ENCODE results near the gene STARD10.

STARD10 gene

DNA sequence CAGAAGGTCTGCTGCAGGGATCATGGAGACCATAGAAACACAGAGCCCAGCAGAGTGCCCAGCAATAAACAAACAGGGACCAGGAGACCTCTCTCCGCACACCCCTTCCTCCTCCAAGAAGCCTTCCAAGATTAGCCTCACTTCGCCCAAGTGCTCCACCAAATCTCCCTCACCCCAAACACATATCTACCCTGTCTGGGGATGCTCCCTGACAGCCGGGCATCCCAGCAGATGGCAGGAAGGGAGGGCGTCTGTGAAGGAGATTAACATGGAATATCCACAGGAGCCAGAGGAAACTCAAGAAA lies 68.2 kb downstream of the STARD10 start:
- H3K4me3 ChIP-seq (replicated peaks; ENCODE audit: low read depth, low read length), result no peak overlapping the region
- no peak for DNase-seq (ENCODE audit: extremely low read depth, insufficient read length)
- no peak for TF ChIP-seq CTCF (IDR thresholded peaks at IDR 0.05; ENCODE audit: insufficient read depth, low read length, poor library complexity, severe bottlenecking)
- H3K27me3 ChIP-seq (replicated peaks; ENCODE audit: control insufficient read depth, insufficient read depth, low read length), result no peaks in the 10 kb centered on the region
- peaks cover 4% of the 10 kb centered on the region for H3K36me3 ChIP-seq (ENCODE audit: control insufficient read depth, insufficient read depth, low read length)

GRCh38 chr11:72724851-72725723 lies 68.8 kb downstream of the STARD10 start:
- no peak for DNase-seq (ENCODE audit: extremely low read depth, insufficient read length)
- peak; percentile 76 for TF ChIP-seq CTCF (IDR thresholded peaks at IDR 0.05; ENCODE audit: insufficient read depth, low read length, poor library complexity, severe bottlenecking)
- Histone ChIP-seq H3K27me3 (replicated peaks; ENCODE audit: control insufficient read depth, insufficient read depth, low read length) (no peaks in the 10 kb centered on the region), H3K36me3 (ENCODE audit: control insufficient read depth, insufficient read depth, low read length) (peaks cover 4% of the 10 kb centered on the region), H3K4me3 (replicated peaks; ENCODE audit: low read depth, low read length) (no peak overlapping the region)

DNA sequence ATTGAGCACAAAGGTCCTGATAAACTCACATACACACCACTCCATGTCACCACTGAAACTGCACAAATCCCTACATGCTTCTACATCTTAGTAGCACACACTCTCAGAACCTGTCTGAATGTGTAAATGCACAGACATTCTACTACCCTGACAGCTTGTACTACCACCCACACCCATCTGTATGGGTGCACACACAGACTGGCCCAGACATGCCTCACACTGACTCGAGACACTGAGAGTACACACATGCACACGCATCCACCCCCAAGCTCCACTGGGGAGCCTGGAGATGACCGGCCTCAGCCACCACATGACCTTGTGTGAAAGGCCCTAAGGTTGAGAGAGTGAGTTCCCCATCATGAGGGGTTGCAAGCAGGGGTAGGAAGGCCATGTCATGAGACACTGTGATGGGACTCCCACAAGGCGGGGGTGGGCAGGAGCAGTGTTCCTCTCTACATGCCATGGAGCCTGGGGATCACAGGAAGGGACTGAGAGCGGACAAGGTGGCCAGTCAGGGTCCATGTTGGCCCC lies 69.8 kb downstream of the STARD10 start:
- no peaks in the 10 kb centered on the region for H3K27me3 ChIP-seq (replicated peaks; ENCODE audit: control insufficient read depth, insufficient read depth, low read length)
- peaks cover 6% of the 10 kb centered on the region for H3K36me3 ChIP-seq (ENCODE audit: control insufficient read depth, insufficient read depth, low read length)
- no peak overlapping the region for H3K4me3 ChIP-seq (replicated peaks; ENCODE audit: low read depth, low read length)
- TF ChIP-seq CTCF (IDR thresholded peaks at IDR 0.05; ENCODE audit: insufficient read depth, low read length, poor library complexity, severe bottlenecking), result no peak
- no peak for DNase-seq (ENCODE audit: extremely low read depth, insufficient read length)

GRCh38 chr11:72723508-72723907 lies 70.3 kb downstream of the STARD10 start:
- no peak overlapping the region for H3K4me3 ChIP-seq (replicated peaks; ENCODE audit: low read depth, low read length)
- no peak for DNase-seq (ENCODE audit: extremely low read depth, insufficient read length)
- H3K36me3 ChIP-seq (ENCODE audit: control insufficient read depth, insufficient read depth, low read length), result peaks cover 9% of the 10 kb centered on the region
- no peak for TF ChIP-seq CTCF (IDR thresholded peaks at IDR 0.05; ENCODE audit: insufficient read depth, low read length, poor library complexity, severe bottlenecking)
- no peaks in the 10 kb centered on the region for H3K27me3 ChIP-seq (replicated peaks; ENCODE audit: control insufficient read depth, insufficient read depth, low read length)

- H3K4me3 ChIP-seq (replicated peaks; ENCODE audit: low read depth, low read length), result peak overlapping the region; percentile 77
- no peaks in the 10 kb centered on the region for H3K27me3 ChIP-seq (replicated peaks; ENCODE audit: control insufficient read depth, insufficient read depth, low read length)
- DNase-seq (ENCODE audit: extremely low read depth, insufficient read length), result peak; percentile 85
- peaks cover 13% of the 10 kb centered on the region for H3K36me3 ChIP-seq (ENCODE audit: control insufficient read depth, insufficient read depth, low read length)
- no peak for TF ChIP-seq CTCF (IDR thresholded peaks at IDR 0.05; ENCODE audit: insufficient read depth, low read length, poor library complexity, severe bottlenecking)
Observed at GRCh38 chr11:72722050-72722748, 71.6 kb downstream of the STARD10 start.

Data from GM06990 (cell line).